ENCODE measurements around the gene SET. TPM values are rescaled to one million over a fixed set of nuclear protein-coding genes. Genes with fewer than 3 reads are reported as not detected.
"Not testable (repeated sequence)": the region's sequence is repeated elsewhere in the genome, so short reads cannot be mapped to it uniquely, and the experiment has no call there.

The SET gene
- total and polyA plus RNA-seq, 2 of the 13 experiments (the other 11 are each of a cell fraction or from before 2014, with no cell fraction given) = 94.2 to 611 TPM

GRCh38 chr9:128657796-128658195 is 31.2 kb upstream of the SET start:
- TF ChIP-seq ZNF543 (CRISPR knock-in tag; IDR thresholded peaks at IDR 0.05) (no peak), ZNF121 (CRISPR knock-in tag; IDR thresholded peaks at IDR 0.05) (0 out of 2 replicates have a peak, but pooled peaks have one; percentile 43), YEATS4 (CRISPR knock-in tag; IDR thresholded peaks at IDR 0.05; ENCODE audit: borderline replicate concordance) (no peak)
- ChIA-PET CTCF (ENCODE audit: low intra/inter-chr PET ratio, low total read pairs) (no interaction called here), POLR2A (interaction anchor here (1.4 to 1.6 kb wide), 4 partner anchors 22 to 33 kb away, joined by 3 to 11 read pairs (median 8); partner anchors contain the start of gene SET)
- no peaks in the 10 kb centered on the region for H3K79me2 ChIP-seq (ENCODE audit: insufficient read depth, low read length)
- no peaks in the 10 kb centered on the region for H4K20me1 ChIP-seq (ENCODE audit: insufficient read depth, low read length)
- no peaks in the 10 kb centered on the region for H3K27me3 ChIP-seq (ENCODE audit: control insufficient read depth in 1 of 2, insufficient read depth in 2 of 2, low read length in 2 of 2)
- no peak overlapping the region for H3K4me2 ChIP-seq (ENCODE audit: low read depth, low read length)
- no peak for FAIRE-seq
- no peak overlapping the region for H2AFZ ChIP-seq (ENCODE audit: low read length)
- intact Hi-C loops (cut with micrococcal nuclease; ENCODE audit: unreplicated experiment) = no loop called here
- ATAC-seq = no peak
- peaks cover 5% of the 10 kb centered on the region; the same call in 1 of the 2 replicates for H3K4me1 ChIP-seq (ENCODE audit: insufficient read depth, low read length)
- no peak overlapping the region for H3K9ac ChIP-seq (ENCODE audit: insufficient read depth, low read depth, low read length)
- H3K36me3 ChIP-seq (replicated peaks in 1 of 2; ENCODE audit: control insufficient read depth in 1 of 2, insufficient read depth in 2 of 2, low read length in 2 of 2) = no peaks in the 10 kb centered on the region
- 96% methylated on average over 3 of the region's 3 CpGs for WGBS (ENCODE audit: low lambda C conversion rate)
- DNase-seq (ENCODE audit: low spot score) = no peak
- in situ Hi-C loops (cut with HindIII; ENCODE audit: extremely low pct_ligation_motif_present, low pct_unique_long_range_greater_than_20kb) = no loop called here
- BruUV-seq (replicated peaks) = no TSS peak
- no peaks in the 10 kb centered on the region for H3K9me3 ChIP-seq (ENCODE audit: low read length)
- H3K27ac ChIP-seq (ENCODE audit: extremely low read length, insufficient read depth, low read length) = no peak overlapping the region
- H3K4me3 ChIP-seq (replicated peaks in 1 of 3; ENCODE audit: insufficient read depth in 1 of 3, low read depth in 2 of 3, low read length in 3 of 3) = no peak overlapping the region

- POLR2A ChIA-PET = interaction anchor here (1.1 to 1.6 kb wide), 3 partner anchors 11 to 31 kb away, joined by 4 to 9 read pairs (median 6); no protein-coding TSS in a partner anchor
- H3K27me3 ChIP-seq (ENCODE audit: control insufficient read depth in 1 of 2, insufficient read depth in 2 of 2, low read length in 2 of 2); ATAC-seq; in situ Hi-C loops (cut with HindIII; ENCODE audit: extremely low pct_ligation_motif_present, low pct_unique_long_range_greater_than_20kb); BruUV-seq (replicated peaks); H2AFZ ChIP-seq (ENCODE audit: low read length); H3K27ac ChIP-seq (ENCODE audit: extremely low read length, insufficient read depth, low read length); H3K36me3 ChIP-seq (replicated peaks in 1 of 2; ENCODE audit: control insufficient read depth in 1 of 2, insufficient read depth in 2 of 2, low read length in 2 of 2); DNase-seq (ENCODE audit: low spot score); H3K4me3 ChIP-seq (replicated peaks in 1 of 3; ENCODE audit: insufficient read depth in 1 of 3, low read depth in 2 of 3, low read length in 3 of 3); H3K4me1 ChIP-seq (ENCODE audit: insufficient read depth, low read length); H3K79me2 ChIP-seq (ENCODE audit: insufficient read depth, low read length); H3K9ac ChIP-seq (ENCODE audit: insufficient read depth, low read depth, low read length); H4K20me1 ChIP-seq (ENCODE audit: insufficient read depth, low read length); H3K4me2 ChIP-seq (ENCODE audit: low read depth, low read length); CTCF ChIA-PET (ENCODE audit: low intra/inter-chr PET ratio, low total read pairs); H3K9me3 ChIP-seq (ENCODE audit: low read length); FAIRE-seq; intact Hi-C loops (cut with micrococcal nuclease; ENCODE audit: unreplicated experiment): not testable (repeated sequence)
- TF ChIP-seq, protein P1, sequence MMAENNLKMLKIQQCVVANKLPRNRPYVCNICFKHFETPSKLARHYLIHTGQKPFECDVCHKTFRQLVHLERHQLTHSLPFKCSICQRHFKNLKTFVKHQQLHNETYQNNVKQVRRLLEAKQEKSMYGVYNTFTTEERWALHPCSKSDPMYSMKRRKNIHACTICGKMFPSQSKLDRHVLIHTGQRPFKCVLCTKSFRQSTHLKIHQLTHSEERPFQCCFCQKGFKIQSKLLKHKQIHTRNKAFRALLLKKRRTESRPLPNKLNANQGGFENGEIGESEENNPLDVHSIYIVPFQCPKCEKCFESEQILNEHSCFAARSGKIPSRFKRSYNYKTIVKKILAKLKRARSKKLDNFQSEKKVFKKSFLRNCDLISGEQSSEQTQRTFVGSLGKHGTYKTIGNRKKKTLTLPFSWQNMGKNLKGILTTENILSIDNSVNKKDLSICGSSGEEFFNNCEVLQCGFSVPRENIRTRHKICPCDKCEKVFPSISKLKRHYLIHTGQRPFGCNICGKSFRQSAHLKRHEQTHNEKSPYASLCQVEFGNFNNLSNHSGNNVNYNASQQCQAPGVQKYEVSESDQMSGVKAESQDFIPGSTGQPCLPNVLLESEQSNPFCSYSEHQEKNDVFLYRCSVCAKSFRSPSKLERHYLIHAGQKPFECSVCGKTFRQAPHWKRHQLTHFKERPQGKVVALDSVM (CRISPR knock-in tag; IDR thresholded peaks at IDR 0.05) = 0 out of 2 replicates have a peak, but pooled peaks have one; percentile 29
- TF ChIP-seq, protein P2, sequence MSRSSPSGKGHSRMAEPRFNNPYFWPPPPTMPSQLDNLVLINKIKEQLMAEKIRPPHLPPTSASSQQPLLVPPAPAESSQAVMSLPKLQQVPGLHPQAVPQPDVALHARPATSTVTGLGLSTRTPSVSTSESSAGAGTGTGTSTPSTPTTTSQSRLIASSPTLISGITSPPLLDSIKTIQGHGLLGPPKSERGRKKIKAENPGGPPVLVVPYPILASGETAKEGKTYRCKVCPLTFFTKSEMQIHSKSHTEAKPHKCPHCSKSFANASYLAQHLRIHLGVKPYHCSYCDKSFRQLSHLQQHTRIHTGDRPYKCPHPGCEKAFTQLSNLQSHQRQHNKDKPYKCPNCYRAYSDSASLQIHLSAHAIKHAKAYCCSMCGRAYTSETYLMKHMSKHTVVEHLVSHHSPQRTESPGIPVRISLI (CRISPR knock-in tag; IDR thresholded peaks at IDR 0.05; ENCODE audit: borderline replicate concordance) = peak; percentile 32; the same call in 1 of the 2 replicates
- TF ChIP-seq ATF4 (CRISPR knock-in tag; IDR thresholded peaks at IDR 0.05) (peak in 1 of 2 experiments; percentile 37; a peak in 1 of 4 replicates), FOSL2 (CRISPR knock-in tag; IDR thresholded peaks at IDR 0.05) (peak; percentile 86), HNF4A (CRISPR knock-in tag; IDR thresholded peaks at IDR 0.05) (peak; percentile 20; the same call in 1 of the 2 replicates)
- WGBS (ENCODE audit: low lambda C conversion rate) = 30% methylated on average over 8 of the region's 8 CpGs
Measured at GRCh38 chr9:128666481-128666941, 22.5 kb upstream of the SET start.
